ENCODE results near the gene RENBP. TPM values are rescaled to one million over a fixed set of nuclear protein-coding genes. Genes with fewer than 3 reads are reported as not detected.

Gene RENBP
- total RNA-seq, 1 donor from 2014 or later = 38.7 TPM

GRCh38 chrX:153902385-153902784 lies 42.1 kb downstream of the RENBP start:
- no peak overlapping the region for H3K4me3 ChIP-seq (ENCODE audit: low read depth, low read length)
- no peaks in the 10 kb centered on the region for H3K36me3 ChIP-seq (ENCODE audit: control insufficient read depth, insufficient read depth, low read length)
- no peak for DNase-seq (ENCODE audit: low read depth)
- no peak for TF ChIP-seq CTCF (IDR thresholded peaks at IDR 0.05; ENCODE audit: insufficient read depth, low read length, poor library complexity, severe bottlenecking)
- no peaks in the 10 kb centered on the region for H3K27me3 ChIP-seq (ENCODE audit: control insufficient read depth, insufficient read depth, low read length)

GRCh38 chrX:153901753-153902140 lies 42.7 kb downstream of the RENBP start:
- no peaks in the 10 kb centered on the region for H3K36me3 ChIP-seq (ENCODE audit: control insufficient read depth, insufficient read depth, low read length)
- no peak for TF ChIP-seq CTCF (IDR thresholded peaks at IDR 0.05; ENCODE audit: insufficient read depth, low read length, poor library complexity, severe bottlenecking)
- H3K27me3 ChIP-seq (ENCODE audit: control insufficient read depth, insufficient read depth, low read length) = no peaks in the 10 kb centered on the region
- no peak for DNase-seq (ENCODE audit: low read depth)
- H3K4me3 ChIP-seq (ENCODE audit: low read depth, low read length) = no peak overlapping the region

GRCh38 chrX:153900831-153901752 lies 43.4 kb downstream of the RENBP start:
- TF ChIP-seq CTCF (IDR thresholded peaks at IDR 0.05; ENCODE audit: insufficient read depth, low read length, poor library complexity, severe bottlenecking) = no peak
- no peak overlapping the region for H3K4me3 ChIP-seq (ENCODE audit: low read depth, low read length)
- no peaks in the 10 kb centered on the region for H3K36me3 ChIP-seq (ENCODE audit: control insufficient read depth, insufficient read depth, low read length)
- H3K27me3 ChIP-seq (ENCODE audit: control insufficient read depth, insufficient read depth, low read length) = no peaks in the 10 kb centered on the region
- peak; percentile 74 for DNase-seq (ENCODE audit: low read depth)

- H3K27me3 ChIP-seq (ENCODE audit: control insufficient read depth, insufficient read depth, low read length) = no peaks in the 10 kb centered on the region
- no peaks in the 10 kb centered on the region for H3K36me3 ChIP-seq (ENCODE audit: control insufficient read depth, insufficient read depth, low read length)
- TF ChIP-seq CTCF (IDR thresholded peaks at IDR 0.05; ENCODE audit: insufficient read depth, low read length, poor library complexity, severe bottlenecking) = no peak
- DNase-seq (ENCODE audit: low read depth) = no peak
- H3K4me3 ChIP-seq (ENCODE audit: low read depth, low read length) = no peak overlapping the region
Observed at GRCh38 chrX:153897899-153898298, 46.5 kb downstream of the RENBP start.

- no peaks in the 10 kb centered on the region for H3K27me3 ChIP-seq (ENCODE audit: control insufficient read depth, insufficient read depth, low read length)
- DNase-seq (ENCODE audit: low read depth) = no peak
- no peak for TF ChIP-seq CTCF (IDR thresholded peaks at IDR 0.05; ENCODE audit: insufficient read depth, low read length, poor library complexity, severe bottlenecking)
- no peak overlapping the region for H3K4me3 ChIP-seq (ENCODE audit: low read depth, low read length)
- H3K36me3 ChIP-seq (ENCODE audit: control insufficient read depth, insufficient read depth, low read length) = no peaks in the 10 kb centered on the region
Observed at GRCh38 chrX:153889123-153889522, 55.3 kb downstream of the RENBP start.
